ENCODE results near the gene PMF1. TPM values are rescaled to one million over a fixed set of nuclear protein-coding genes. Genes with fewer than 3 reads are reported as not detected.
"Not testable (repeated sequence)": the region's sequence is repeated elsewhere in the genome, so short reads cannot be mapped to it uniquely, and the experiment has no call there.

PMF1 gene
- total RNA-seq, 2 experiments from 2014 or later, result 62.8 to 72.5 TPM

DNA sequence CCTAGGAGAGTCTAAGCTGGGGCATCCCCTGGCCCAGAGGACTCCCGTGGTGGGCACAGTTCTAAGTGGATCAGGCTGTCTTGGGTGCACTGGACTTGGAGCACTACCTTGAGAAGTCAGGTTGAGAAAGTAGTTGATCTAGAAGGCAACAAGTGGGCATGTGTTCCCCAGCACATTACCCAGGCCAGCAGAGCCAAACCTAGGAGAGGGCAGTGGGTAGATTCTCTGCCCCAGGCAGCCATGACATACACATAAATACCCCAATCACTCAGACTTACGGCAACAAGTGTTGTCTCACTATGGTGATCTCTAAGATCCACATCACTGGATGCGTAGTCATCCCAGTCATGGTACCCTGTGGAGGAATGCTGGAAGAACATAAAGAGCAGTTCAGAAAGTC lies 1.6 kb upstream of the PMF1 start:
- H3K27ac Mint-ChIP-seq, result peak overlapping the region; percentile 98
- CTCF ChIA-PET, result interaction anchor here (2.7 to 4.2 kb wide), 2 partner anchors 13 kb away, joined by 12 to 62 read pairs; no protein-coding TSS in a partner anchor
- DNase-seq, result no peak
- H3K4me3 Mint-ChIP-seq, result no peak overlapping the region
- H3K36me3 Mint-ChIP-seq, result peaks cover 50% of the 10 kb centered on the region
- H3K27me3 Mint-ChIP-seq, result no peaks in the 10 kb centered on the region
- ATAC-seq, result no peak
- H3K4me1 Mint-ChIP-seq, result peaks cover 31% of the 10 kb centered on the region
- no peaks in the 10 kb centered on the region for H3K9me3 Mint-ChIP-seq (ENCODE audit: low read depth)

DNA sequence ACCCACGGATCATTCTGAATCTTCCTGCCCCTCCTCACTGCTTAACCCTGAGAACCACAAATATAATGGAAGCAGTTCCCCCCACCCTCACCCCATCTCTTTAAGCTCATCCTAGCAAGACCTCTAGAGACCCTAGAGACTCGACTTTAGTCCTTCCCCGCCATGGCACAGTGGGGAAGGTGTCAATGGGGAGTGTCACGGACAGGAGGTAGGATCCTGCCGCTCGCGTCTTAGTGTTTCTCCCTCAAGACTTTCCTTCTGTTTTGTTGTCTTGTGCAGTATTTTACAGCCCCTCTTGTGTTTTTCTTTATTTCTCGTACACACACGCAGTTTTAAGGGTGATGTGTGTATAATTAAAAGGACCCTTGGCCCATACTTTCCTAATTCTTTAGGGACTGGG lies 677 bp upstream of the PMF1 start:
- peak overlapping the region; percentile 98 for H3K27ac Mint-ChIP-seq
- no peaks in the 10 kb centered on the region for H3K9me3 Mint-ChIP-seq (ENCODE audit: low read depth)
- peak overlapping the region; percentile 97 for H3K4me3 Mint-ChIP-seq
- peaks cover 32% of the 10 kb centered on the region for H3K4me1 Mint-ChIP-seq
- H3K36me3 Mint-ChIP-seq, result peaks cover 47% of the 10 kb centered on the region
- CTCF ChIA-PET, result interaction anchor here (0.9 to 4.2 kb wide), 8 partner anchors 12 to 174 kb away, joined by 3 to 62 read pairs (median 8); partner anchors contain the start of gene SLC25A44
- no peak for ATAC-seq
- DNase-seq, result no peak
- H3K27me3 Mint-ChIP-seq, result no peaks in the 10 kb centered on the region

DNA sequence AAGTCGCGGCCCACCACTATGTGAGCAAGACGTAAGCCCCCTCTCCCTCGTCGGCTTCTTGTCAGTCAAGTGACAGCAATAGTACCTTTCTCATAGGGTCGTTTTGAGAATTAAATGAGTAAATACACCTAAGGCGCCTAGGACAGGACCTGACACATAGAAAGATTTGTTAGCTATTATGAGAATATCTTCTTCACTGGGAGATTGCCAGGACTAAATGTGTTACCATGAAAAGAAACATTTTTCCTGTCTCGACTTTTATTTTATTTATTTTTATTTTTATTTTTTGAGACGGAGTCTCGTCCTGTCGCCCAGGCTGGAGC lies 798 bp downstream of the PMF1 start:
- peak overlapping the region; percentile 97 for H3K4me3 Mint-ChIP-seq
- H3K4me1 Mint-ChIP-seq, result peaks cover 45% of the 10 kb centered on the region
- ATAC-seq (no peak), DNase-seq (no peak)
- H3K36me3 Mint-ChIP-seq, result peaks cover 45% of the 10 kb centered on the region
- H3K27ac Mint-ChIP-seq, result peak overlapping the region; percentile 98
- no peaks in the 10 kb centered on the region for H3K27me3 Mint-ChIP-seq
- no peaks in the 10 kb centered on the region for H3K9me3 Mint-ChIP-seq (ENCODE audit: low read depth)
- CTCF ChIA-PET, result interaction anchor here (0.8 to 4.2 kb wide), 9 partner anchors 11 to 172 kb away, joined by 3 to 62 read pairs (median 6); partner anchors contain the start of genes LAMTOR2, SLC25A44 and UBQLN4

DNA sequence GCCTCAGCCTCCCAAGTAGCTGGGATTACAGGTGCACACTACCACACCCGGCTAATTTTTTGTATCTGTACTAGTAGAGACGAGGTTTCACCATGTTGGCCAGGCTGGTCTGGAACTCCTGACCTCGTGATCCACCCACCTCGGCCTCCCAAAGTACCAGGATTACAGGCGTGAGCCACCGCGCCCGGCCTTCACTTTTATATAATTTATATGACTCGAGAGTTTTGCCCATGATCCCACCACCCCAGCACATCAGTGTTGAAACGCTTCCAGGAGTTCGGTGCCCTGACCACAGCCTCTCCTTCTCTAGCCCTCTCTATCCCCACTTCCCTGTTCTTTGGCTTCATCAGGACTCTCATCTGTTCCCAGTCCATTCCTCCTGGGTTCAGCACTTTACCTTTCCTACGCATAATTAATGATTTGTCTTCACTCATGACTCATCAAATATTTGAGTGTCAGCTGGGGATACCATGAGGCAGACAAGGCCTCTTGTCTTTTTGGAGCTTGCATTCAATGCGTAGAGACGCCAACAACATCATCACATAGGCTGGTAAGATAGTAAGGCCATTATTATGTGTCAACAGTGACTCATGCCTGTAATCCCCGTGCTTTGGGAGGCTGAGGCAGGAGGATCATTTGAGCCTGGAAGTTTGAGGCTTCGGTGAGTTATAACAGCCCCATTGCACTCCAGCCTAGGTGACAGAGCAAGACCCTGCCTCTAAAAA lies 1.4 kb downstream of the PMF1 start:
- Mint-ChIP-seq H3K4me1 (peaks cover 47% of the 10 kb centered on the region), H3K27me3 (no peaks in the 10 kb centered on the region), H3K27ac (peak overlapping the region; percentile 98), H3K4me3 (peak overlapping the region; percentile 97), H3K36me3 (peaks cover 43% of the 10 kb centered on the region), H3K9me3 (ENCODE audit: low read depth) (no peaks in the 10 kb centered on the region)
- ATAC-seq (no peak), DNase-seq (peak; percentile 59)
- CTCF ChIA-PET, result interaction anchor here (2.1 to 4.2 kb wide), 3 partner anchors 10 to 67 kb away, joined by 11 to 62 read pairs (median 15); partner anchors contain the start of gene SLC25A44

DNA sequence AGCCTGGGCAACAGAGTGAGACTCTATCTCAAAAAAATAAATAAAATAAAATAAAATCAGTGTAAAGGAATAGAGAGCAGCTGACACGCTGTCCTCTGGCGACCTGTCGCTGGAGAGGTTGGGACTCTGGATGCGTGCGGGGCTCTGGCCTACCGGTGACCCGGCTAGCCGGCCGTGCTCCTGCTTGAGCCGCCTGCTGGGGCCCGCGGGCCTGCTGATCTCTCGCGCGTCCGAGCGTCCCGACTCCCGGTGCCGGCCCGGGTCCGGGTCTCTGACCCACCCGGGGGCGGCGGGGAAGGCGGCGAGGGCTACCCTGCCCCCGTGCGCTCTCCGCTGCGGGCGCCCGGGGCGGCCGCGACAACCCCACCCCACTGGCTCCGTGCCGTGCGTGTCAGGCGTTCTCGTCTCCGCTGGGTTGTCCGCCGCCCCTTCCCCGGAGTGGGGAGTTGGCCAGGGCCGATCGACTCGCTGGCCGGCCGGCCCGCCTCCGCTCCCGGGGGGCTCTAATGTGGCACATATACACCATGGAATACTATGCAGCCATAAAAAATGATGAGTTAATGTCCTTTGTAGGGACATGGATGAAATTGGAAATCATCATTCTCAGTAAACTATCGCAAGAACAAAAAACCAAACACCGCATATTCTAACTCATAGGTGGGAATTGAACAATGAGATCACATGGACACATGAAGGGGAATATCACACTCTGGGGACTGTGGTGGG lies 3.7 kb downstream of the PMF1 start:
- H3K9me3 Mint-ChIP-seq (ENCODE audit: low read depth); DNase-seq; ATAC-seq; H3K4me3 Mint-ChIP-seq; CTCF ChIA-PET; H3K27me3 Mint-ChIP-seq: not testable (repeated sequence)
- Mint-ChIP-seq H3K27ac (peak overlapping the region; percentile 19), H3K4me1 (peaks cover 65% of the 10 kb centered on the region), H3K36me3 (peaks cover 44% of the 10 kb centered on the region)

DNA sequence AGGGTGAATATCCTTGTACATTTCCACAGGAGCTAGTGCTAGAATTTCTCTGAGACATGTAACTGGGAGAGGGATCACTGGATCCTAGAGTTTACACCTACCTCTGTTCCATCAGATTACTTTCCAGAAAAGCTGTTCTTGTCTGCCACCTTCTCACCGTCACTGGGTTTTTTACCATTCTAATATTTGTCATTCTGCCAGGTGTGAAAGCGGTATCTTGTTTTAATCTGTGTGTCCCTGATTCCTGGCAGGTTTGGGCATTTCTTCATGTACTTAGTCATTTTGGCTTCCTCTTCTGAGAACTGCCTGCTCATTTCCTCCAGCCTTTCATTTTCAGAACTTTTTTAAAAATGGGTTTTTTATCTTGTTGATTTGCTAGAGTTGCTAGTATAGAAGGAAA lies 5.1 kb downstream of the PMF1 start:
- Mint-ChIP-seq H3K27ac (peak overlapping the region; percentile 96), H3K4me3 (peak overlapping the region; percentile 57), H3K27me3 (no peaks in the 10 kb centered on the region), H3K36me3 (peaks cover 48% of the 10 kb centered on the region), H3K4me1 (peaks cover 66% of the 10 kb centered on the region), H3K9me3 (ENCODE audit: low read depth) (no peaks in the 10 kb centered on the region)
- ATAC-seq, result peak; percentile 41
- DNase-seq, result peak; percentile 72
- CTCF ChIA-PET, result interaction anchor here (0.7 to 2.4 kb wide), 4 partner anchors 10 to 77 kb away, joined by 3 to 18 read pairs (median 4); no protein-coding TSS in a partner anchor

DNA sequence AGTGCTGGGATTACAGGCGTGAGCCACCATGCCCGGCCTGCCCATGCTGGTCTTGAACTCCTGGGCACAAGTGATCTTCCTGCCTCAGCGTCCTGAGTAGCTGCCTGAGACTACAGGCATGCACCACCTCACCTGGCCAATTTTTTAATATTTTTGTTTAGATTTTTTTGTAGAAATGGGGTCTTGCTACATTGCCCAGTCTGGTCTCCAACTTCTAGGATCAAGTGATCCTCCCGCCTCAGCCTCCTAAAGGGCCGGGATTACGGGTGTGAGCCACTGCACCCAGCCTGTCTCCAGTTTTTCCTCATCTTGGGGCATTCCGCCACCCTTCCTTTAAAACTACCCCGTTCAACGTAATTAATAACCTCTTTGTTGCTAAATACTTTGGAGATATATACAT lies 7.4 kb downstream of the PMF1 start:
- Mint-ChIP-seq H3K36me3 (peaks cover 48% of the 10 kb centered on the region), H3K27ac (peak overlapping the region; percentile 10), H3K27me3 (no peaks in the 10 kb centered on the region), H3K4me3 (no peak overlapping the region), H3K9me3 (ENCODE audit: low read depth) (no peaks in the 10 kb centered on the region), H3K4me1 (peaks cover 67% of the 10 kb centered on the region)
- CTCF ChIA-PET, result interaction anchor here (1.6 to 2.7 kb wide), 2 partner anchors 74 to 78 kb away, joined by 5 to 8 read pairs; no protein-coding TSS in a partner anchor
- DNase-seq (no peak), ATAC-seq (no peak)

DNA sequence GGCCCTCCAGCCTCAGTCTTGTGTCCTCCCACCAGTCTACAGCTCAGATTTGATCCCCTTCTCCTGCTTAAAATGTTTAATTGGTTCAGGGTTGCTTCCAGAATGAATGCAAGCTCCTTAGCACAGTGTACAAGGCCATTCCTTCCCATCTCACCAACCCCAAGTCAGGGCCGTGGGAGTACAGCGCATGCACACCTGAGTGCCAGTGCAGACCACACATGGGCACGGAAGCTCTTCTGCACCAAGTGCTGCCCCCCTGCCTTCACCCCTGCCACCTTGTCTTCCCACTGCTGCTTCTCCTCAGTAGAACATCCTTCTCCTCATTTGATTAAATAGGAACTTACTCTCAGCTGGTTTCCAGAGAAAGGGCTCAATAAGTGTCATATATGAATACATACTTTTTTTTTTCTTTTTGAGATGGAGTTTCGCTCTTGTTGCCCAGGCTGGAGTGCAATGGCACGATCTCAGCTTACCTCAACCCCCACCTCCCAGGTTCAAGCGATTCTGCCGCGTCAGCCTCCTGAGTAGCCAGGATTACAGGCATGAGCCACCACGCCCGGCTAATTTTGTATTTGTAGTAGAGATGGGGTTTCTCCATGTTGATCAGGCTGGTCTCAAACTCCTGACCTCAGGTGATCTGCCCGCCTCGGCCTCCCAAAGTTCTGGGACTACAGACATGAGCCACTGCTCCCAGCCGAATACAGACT lies 9.3 kb downstream of the PMF1 start:
- DNase-seq (no peak), ATAC-seq (no peak)

DNA sequence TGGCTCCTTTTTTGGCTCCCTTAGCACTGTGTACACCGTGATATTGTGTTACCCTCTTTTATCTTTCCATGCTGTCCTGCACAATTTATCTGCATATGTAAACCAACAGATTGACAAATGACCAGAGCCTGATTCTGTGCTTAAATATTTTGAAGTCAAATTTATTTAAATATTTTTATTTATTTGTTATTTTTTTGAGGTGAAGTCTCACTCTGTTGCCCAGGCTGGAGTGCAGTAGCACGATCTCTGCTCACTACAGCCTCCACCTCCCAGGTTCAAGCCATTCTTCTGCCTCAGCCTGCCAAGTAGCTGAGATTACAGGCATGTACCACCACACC lies 12.8 kb downstream of the PMF1 start:
- ATAC-seq (no peak), DNase-seq (no peak)
- H3K27me3 Mint-ChIP-seq, result no peaks in the 10 kb centered on the region
- no peaks in the 10 kb centered on the region for H3K9me3 Mint-ChIP-seq (ENCODE audit: low read depth)
- peak overlapping the region; percentile 45 for H3K4me3 Mint-ChIP-seq
- H3K27ac Mint-ChIP-seq, result peak overlapping the region; percentile 96
- CTCF ChIA-PET, result interaction anchor here (0.7 to 9.1 kb wide), 31 partner anchors 7 to 183 kb away, joined by 3 to 267 read pairs (median 7); partner anchors contain the start of genes LMNA, PAQR6, PMF1 and SEMA4A
- H3K36me3 Mint-ChIP-seq, result peaks cover 56% of the 10 kb centered on the region
- H3K4me1 Mint-ChIP-seq, result peaks cover 68% of the 10 kb centered on the region

More for the DNA sequence above, 9.3 kb downstream of the PMF1 start:
- no peak overlapping the region for H3K4me3 Mint-ChIP-seq
- CTCF ChIA-PET, result interaction anchor here (1.0 to 5.8 kb wide), 3 partner anchors 9 to 115 kb away, joined by 3 to 62 read pairs (median 8); partner anchors contain the start of gene PMF1
- no peaks in the 10 kb centered on the region for H3K9me3 Mint-ChIP-seq (ENCODE audit: low read depth)
- peaks cover 56% of the 10 kb centered on the region for H3K36me3 Mint-ChIP-seq
- no peaks in the 10 kb centered on the region for H3K27me3 Mint-ChIP-seq
- H3K4me1 Mint-ChIP-seq, result peaks cover 76% of the 10 kb centered on the region
- peak overlapping the region; percentile 81 for H3K27ac Mint-ChIP-seq

DNA sequence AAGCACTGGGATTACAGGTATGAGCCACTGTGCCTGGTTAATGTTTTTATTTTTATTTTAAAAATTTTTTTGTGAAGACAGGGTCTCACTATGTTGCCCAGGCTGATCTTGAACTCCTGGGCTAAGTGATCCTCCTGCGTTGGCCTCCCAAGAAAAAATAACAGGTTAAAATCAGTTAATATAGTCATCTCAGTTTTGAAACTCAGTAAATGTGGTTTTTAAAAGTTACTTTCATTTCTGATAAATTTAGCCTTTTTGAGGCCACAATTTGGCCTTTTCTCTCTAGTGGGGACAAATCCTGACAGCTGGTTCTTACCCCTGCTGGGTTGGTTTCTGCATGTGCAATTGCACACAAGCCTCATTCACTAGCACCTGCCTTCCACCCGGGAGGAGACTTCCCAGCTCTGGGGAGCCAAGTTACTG lies 13.3 kb downstream of the PMF1 start:
- Mint-ChIP-seq H3K4me1 (peaks cover 64% of the 10 kb centered on the region), H3K4me3 (peak overlapping the region; percentile 38), H3K27me3 (no peaks in the 10 kb centered on the region), H3K36me3 (peaks cover 53% of the 10 kb centered on the region), H3K27ac (peak overlapping the region; percentile 96), H3K9me3 (ENCODE audit: low read depth) (no peaks in the 10 kb centered on the region)
- ATAC-seq (peak; percentile 25), DNase-seq (peak; percentile 66)
- CTCF ChIA-PET, result interaction anchor here (0.8 to 9.1 kb wide), 20 partner anchors 8 to 182 kb away, joined by 3 to 267 read pairs (median 14); partner anchors contain the start of genes GLMP, LMNA, PAQR6 and PMF1

DNA sequence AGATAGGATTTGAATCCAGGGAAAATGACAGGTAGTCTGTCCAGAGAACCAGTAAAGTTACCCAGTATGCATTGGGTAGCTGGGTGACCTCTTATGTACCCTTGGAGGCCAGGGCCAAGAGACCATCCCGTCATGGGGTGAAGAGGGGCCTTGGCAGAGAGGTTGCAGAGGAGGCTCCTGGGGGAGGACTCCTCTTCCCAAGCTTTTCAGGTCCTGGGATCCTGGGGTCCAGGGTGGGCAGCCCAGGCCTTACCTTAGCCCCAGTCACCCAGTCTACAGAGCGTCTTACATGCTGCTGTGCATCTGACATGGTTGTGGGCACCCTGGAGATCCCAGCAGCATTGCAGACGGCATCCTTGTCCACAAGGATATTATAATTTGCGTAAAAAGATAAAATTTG lies 14.0 kb downstream of the PMF1 start:
- H3K4me3 Mint-ChIP-seq, result peak overlapping the region; percentile 38

DNA sequence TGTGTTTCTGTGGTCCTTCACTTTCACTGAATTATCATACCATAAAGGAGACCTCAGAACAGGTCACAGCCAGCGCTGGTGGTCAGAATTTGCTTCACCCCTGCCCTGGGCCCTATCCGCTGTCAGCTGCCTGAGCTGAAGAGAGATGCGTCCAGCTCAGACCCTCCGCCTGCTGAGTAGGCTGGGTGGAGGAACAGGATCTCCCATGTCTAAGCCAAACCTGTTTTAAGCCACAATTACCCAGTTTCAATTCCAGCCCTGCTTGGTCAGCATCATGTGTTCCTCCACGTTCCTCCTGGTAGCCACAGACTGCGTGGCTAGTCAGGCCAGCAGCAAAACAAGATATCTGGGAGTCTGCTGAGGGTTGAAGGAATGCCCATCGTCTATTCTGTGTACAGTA lies 15.7 kb downstream of the PMF1 start:
- Mint-ChIP-seq H3K4me1 (peaks cover 41% of the 10 kb centered on the region), H3K4me3 (no peak overlapping the region), H3K36me3 (peaks cover 37% of the 10 kb centered on the region), H3K27ac (peak overlapping the region; percentile 12), H3K9me3 (ENCODE audit: low read depth) (no peaks in the 10 kb centered on the region), H3K27me3 (no peaks in the 10 kb centered on the region)
- CTCF ChIA-PET, result interaction anchor here (0.9 to 9.1 kb wide), 4 partner anchors 10 to 81 kb away, joined by 3 to 267 read pairs (median 10); partner anchors contain the start of genes PMF1, SEMA4A and SLC25A44
- DNase-seq (no peak), ATAC-seq (no peak)

More for the DNA sequence above, 14.0 kb downstream of the PMF1 start:
- Mint-ChIP-seq H3K36me3 (peaks cover 46% of the 10 kb centered on the region), H3K27ac (peak overlapping the region; percentile 96), H3K9me3 (ENCODE audit: low read depth) (no peaks in the 10 kb centered on the region), H3K4me1 (peaks cover 58% of the 10 kb centered on the region), H3K27me3 (no peaks in the 10 kb centered on the region)
- DNase-seq, result no peak
- no peak for ATAC-seq
- CTCF ChIA-PET, result interaction anchor here (0.8 to 9.1 kb wide), 15 partner anchors 9 to 182 kb away, joined by 3 to 267 read pairs (median 18); partner anchors contain the start of genes GLMP, PAQR6, PMF1 and SEMA4A

Measured in activated CD8-positive, alpha-beta memory T cell treated with anti-CD3 and anti-CD28 coated beads, Interleukin-2, amount 10 ng/mL, durations not matched to agents 7 days and 5 days (primary cell).